GM21381 (cell line): ENCODE data around the gene C1R.
"Not testable (repeated sequence)": the region's sequence is repeated elsewhere in the genome, so short reads cannot be mapped to it uniquely, and the experiment has no call there.

ENCODE experiments used
- ATAC-seq: cut with Tn5 transposase; IDR thresholded peaks from one replicate; pipeline ENCODE4 v1.9.1; 2021; ENCODE audit warnings: mild to moderate bottlenecking, moderate library complexity; ENCODE audit not compliant: unreplicated experiment

Gene C1R

DNA sequence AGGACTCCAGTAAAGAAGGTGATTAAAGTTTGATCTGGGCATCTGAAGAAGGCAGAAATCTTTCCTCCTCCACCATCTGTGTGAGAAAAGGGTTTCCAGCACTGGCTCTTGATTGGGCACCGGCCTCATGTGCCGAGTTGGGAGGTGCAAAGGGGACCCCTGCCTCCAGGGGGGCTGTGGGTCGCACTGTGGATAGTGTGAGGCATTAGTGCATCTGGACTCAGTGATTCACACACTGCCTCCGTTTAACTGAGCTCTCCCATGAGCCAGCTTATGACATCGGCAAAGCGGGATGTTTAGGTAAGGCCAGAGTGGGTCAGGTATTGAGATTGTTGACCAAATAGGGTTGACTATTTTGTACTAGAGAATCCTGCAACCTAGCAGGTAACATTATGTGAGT, 22.9 kb downstream of the C1R start:
- ATAC-seq, result no peak

DNA sequence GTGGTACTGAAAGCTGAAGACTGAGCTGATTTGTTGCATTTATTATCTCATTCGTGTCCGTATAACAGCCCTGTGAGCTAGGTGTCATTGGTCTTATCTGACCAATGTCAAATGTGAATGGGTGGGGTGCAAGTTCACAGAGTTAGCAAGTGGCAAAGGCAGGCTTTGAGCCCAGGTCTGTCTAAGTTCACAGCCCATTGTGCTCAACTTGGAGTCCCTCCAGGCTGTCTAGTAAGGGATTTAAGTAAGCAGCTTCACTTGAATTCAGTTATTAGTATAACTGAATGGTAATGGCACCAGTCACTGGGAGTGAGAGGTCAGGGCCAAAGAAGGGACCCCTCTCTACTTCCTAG, 23.3 kb downstream of the C1R start:
- ATAC-seq, result no peak

DNA sequence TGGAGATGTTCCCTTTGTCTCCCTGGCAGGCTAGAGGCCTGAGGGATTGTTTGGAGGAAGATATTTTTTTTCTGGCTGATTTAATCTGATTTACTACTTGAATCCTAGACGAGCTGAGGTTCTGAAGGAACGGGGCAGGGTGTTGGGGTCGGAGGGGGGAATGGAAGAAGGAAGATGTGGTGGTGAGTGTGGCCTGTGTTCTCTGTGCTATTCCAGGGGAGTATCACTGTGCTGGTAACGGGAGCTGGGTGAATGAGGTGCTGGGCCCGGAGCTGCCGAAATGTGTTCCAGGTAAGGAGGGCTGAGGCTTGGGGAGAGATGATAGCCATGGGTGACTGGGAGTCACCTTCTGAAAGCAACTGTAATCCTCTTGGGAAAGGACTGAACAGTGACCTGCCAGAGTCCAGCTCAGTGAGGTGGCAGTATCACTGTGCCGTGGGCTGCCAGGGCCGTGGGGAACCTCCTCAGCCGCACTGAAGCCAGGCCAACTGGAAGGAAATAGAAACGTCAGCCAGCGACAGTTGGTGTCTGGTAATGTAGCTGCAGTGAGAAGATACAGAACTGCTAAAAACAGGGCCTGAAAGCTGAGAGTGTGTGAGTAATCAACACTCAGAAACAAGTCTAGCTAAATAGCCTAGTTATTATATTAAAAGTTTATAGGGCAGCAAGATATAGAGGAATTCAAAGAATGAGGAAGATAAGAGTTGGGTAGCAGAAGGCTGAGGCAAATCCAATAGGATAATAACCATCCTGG, 23.8 kb downstream of the C1R start:
- no peak for ATAC-seq

DNA sequence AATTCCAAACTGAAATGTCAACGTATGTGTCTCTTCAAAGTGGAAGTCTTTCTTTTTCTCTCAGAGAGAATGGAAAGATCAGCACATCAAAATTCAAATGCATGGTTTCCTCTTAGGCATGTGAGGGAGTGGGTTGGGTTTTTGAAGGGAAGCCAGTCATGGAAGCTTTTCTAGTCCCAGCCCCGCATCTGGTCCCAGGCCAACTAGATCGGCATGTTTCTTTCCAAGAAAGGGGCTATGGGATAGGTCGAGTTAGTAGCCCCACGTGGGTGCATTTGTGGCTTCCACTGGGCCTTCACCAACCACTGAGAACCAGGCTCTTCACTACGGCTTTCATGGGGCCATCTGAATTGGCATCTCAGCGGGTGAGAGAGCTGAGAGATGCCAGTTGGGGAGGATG, 25.1 kb downstream of the C1R start:
- no peak for ATAC-seq

DNA sequence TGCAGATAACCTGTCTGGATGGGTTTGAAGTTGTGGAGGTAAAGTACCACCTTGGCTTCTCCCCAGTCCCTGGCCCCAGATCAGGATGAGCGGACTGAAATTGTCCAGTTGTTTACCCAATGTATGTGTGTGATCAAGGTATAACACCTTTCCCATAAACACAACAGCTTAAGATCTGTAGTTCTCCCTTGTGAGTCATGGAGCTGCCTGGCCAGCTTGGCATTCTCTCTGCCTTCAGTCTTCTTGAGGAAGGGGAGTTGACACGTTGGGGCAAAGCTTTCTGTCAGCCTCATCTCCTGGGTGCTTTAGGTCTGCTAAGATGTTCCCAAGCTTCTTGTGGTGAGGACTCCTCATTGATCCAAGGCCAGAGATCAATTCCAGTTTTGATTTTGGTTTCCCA, 25.6 kb downstream of the C1R start:
- ATAC-seq, result no peak

DNA sequence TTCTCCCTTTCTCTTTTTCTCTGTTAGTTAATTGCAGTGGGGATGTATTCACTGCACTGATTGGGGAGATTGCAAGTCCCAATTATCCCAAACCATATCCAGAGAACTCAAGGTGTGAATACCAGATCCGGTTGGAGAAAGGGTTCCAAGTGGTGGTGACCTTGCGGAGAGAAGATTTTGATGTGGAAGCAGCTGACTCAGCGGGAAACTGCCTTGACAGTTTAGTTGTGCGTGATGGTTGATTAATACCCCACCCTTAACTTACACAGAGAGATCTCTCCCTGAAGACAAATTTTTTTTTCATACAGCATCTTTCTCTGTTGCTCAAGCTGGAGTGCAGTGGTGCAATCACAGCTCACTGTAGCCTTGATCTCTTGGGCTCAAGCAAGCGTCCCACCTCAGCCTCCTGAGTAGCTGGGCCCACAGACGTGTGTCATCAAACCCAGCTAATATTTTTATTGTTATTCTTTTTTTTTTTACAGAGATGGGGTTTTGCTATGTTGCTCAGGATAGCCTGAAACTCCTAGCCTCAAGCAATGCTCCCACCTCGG, 27.1 kb downstream of the C1R start:
- no peak for ATAC-seq

DNA sequence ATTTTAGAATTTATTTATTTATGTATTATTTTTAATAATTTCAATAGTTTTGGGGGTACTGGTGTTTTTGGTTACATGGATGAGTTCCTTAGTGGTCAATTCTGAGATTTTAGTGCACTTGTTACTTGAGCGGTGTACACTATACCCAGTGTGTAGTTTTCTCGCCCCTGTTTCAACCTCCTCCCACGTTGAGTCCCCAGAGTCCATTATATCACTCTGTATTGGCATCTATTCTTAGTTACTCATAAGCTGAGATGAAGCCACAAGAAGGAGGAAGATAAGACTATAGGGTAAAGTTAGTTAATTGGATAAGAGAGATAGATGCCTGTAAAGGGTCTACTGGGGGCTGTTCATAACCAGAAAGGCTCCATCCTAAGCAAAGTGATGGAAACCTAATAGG, 27.7 kb downstream of the C1R start:
- no peak for ATAC-seq

DNA sequence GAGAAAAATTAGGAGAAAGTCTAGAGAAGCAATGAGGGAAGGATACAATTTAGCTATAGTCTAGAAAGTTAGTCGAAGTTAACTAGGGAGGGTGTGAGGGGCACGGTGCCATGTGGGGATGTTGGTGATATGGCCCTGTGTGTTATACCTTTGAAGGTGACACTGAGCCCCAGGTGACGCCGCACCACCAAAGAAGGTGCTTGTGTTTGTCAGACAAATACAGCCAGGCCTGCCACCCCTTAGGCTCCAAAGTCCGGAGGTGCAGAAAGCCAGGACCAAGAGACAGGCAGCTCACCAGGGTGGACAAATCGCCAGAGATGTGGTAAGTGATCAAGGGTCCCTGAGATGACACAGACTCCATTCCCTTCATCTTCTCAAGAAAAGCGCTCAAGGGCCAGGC, 30.6 kb downstream of the C1R start:
- no peak for ATAC-seq

DNA sequence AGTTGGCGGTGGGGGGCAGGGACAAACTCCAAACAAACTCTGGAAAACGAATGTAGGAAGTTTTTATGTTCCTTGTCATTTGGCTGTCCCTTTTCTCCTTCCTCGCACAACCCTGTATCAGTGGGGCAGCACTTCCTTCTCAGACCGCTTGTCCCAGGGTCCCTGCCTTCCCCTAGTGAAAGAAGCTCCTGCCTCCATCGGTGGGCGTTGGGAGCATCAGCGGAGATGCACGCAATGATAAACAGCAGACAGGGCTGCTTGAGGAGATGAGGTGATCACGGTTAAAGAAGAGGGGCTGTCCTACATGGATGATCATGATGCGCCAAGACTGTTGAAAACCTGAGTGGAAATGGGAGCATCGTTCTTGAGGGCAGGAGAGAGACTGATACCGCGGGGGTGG, 31.1 kb downstream of the C1R start:
- no peak for ATAC-seq

DNA sequence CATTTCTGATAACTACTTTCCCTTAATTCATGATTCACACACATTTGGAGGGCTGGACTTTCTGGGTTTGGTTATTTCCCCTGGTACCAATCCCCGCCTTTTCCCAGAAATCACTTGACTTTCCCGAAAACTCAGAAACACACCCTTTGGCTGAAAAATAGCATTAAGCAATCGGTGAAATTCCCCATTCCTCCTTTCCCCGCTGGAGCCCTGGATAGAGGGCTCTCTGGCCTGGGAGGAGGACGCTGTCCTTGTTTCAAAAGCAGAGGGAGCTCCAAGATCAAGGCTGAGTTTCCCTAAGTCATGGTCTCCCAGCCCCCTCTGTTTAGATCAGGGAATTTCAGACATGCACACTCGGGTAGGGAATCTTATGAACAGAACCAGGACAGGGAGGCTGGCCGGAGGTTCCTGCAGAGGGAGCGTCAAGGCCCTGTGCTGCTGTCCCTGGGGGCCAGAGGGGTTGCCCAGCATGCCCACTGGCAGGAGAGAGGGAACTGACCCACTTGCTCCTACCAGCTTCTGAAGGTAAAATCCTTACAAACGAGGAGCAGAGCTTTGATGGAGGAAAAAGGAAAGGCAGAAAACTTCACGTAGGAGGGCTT, 31.8 kb downstream of the C1R start, which contains the start of gene C1S:
Gene C1S, plus strand, starts transcription at position 366 of the 602 bp plus-strand sequence. CDS start 1,195 bp downstream, outside the sequence.
- no peak for ATAC-seq

DNA sequence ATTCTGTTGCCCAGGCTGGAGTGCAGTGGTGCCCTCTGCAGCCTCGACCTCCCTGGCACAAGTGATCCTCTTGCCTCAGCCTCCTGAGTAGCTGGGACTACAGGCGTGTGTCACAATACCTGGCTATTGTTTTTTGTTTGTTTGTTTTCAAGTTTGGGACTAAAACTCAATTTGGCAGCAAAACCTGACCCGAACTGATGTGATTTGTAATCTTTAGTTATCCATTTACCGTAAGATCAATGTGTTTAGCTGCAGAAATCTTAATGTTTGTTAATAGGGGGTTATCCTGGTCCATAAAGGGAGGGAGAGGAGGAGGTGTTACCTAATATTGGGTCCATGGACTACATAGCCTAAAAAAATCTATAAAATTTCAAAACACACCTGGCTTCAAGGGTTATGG, 32.5 kb downstream of the C1R start:
- no peak for ATAC-seq

DNA sequence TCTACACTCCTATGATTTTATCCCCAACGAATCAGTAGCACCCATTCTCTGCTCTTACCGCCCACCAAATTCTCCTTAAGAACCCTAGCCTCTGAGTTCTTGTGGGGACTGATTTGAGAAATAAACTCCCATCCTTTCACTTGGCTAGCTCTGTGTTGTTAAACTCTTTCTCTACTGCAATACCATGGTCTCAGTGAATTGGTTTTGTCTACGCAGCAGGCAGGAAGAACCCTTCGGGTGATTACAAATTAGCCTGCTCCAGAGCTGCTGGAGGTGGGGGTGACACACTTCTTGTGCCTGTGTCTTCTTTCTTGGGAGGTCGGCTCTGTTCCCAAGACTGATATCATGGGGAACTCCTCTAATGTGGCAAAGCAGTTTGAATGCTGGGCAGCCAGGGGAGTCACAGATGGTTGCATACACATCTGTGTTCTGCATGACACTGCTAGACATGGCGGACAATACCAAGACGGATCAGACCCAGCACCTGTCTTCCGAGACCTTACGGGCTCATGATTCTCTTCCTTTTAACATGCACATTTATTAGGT, 33.3 kb downstream of the C1R start:
- ATAC-seq, result no peak

DNA sequence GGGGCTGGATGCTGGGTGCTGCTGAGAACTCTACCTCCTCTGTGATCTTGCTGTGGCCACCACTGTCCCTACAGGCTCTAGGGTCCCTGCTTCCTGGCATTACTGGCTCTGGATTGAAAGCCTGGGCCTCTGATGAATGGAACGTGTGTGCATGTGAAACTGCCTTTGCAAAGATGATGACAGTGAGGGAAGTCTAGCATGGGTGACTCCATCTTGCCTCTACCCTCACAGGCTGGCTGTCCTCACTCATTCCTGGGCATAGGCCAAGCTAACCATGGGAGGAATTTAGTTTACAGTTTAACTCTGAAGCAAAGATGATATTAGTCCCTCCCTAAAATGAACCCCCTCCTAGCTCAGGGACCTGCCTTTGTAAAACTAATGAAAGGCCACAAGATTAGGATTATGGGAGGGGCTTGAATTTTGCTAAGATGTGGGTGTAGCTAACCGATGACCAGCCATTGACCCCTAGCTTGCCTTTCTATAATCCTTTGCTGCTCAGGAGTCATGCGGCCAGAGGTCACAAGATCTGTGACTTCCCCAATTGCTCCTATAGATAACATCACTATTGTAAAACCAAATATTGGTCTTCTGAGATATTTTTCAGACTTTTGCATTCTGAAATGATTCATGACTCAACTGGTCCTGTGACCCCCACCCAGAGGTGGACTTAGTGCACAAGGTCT, 33.9 kb downstream of the C1R start:
- no peak for ATAC-seq

DNA sequence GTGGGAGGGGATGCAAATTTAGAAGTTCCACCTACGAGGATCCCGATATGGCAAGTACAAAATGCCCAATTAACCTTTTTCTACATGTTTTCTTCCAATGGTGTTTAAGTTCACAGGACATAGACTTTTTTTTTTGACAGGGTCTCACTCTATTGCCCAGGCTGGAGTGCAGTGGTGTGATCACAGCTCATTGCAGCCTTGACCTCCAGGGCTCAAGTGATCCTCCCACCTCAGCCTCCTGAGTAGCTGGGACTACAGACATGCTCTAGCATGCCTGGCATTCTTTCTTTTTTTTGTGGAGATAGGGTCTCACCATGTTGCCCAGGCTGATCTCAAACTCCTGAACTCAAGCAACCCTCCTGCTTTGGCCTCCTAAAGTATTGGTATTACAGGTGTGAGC, 36.5 kb downstream of the C1R start:
- ATAC-seq, result not testable (repeated sequence)

DNA sequence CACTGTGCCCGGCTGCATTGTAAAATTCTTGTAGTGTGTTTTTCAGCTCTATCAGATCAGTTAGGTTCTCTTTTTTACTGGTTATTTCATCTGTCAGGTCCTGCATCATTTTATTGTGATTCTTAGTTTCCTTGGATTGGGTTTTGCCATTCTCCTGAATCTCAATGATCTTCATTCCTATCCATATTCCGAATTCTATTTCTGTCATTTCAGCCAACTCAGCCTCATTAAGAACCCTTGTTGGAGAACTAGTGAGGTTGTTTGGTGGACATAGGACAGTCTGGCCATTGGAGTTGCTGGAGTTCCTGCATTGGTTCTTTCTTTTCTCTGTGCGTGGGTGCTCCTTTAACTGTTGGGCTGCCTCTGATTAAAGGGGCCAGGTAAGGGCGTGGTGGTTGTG, 37.3 kb downstream of the C1R start:
- ATAC-seq, result no peak

DNA sequence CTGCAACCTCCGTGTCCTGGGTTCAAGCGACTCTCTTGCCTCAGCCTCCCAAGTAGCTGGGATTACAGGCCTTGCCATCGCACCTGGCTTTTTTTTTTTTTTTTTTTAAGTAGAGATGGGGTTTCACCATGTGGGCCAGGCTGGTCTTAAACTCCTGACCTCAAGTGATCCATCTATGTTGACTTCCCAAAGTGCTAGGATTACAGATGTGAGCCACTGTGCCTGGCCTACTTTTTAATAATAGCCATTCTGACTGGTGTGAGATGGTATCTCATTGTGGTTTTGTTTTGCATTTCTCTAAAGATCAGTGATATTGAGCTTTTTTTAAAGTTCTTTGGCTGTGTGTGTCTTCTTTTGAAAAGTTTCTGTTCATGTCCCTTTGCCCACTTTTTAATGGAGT, 42.3 kb downstream of the C1R start:
- ATAC-seq, result not testable (repeated sequence)

DNA sequence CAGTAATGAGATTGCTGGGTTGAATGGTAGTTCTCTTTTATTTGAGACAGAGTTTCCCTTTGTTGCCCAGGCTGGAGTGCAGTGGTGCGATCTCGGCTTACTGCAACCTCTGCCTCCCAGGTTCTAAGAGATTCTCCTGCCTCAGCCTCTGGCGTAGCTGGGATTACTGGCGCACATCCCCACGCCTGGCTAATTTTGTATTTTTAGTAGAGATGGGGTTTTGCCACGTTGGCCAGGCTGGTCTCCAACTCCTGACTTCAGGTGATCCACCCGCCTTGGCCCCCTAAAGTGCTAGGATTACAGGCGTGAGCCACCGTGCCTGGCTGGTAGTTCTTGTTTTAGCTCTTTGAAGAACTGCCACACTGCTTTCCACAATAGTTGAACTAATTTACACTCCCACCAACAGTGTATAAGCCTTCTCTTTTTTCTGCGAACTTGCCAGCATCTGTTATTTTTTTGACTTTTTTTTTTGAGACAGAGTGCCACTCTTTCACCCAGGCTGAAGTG, 42.7 kb downstream of the C1R start:
- not testable (repeated sequence) for ATAC-seq

DNA sequence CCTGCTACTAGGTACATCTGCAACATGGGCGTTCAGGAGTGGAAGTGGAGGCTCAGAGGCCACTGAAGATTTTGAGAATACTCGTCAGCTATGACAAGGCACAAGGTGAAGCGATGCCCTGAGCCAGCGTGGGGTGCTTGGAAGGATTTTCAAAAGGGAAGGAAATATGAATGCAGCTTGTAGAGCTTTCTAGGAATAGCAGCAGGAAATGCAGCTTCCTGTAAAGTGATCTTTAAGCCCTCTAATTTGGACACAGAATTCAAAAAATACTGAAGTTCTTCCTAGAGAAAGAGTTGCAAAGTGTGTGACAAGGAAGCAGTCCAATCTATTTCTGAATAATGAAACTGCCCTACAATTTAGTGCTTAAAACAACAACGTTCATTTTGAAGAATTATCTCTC, 44.9 kb downstream of the C1R start:
- no peak for ATAC-seq

DNA sequence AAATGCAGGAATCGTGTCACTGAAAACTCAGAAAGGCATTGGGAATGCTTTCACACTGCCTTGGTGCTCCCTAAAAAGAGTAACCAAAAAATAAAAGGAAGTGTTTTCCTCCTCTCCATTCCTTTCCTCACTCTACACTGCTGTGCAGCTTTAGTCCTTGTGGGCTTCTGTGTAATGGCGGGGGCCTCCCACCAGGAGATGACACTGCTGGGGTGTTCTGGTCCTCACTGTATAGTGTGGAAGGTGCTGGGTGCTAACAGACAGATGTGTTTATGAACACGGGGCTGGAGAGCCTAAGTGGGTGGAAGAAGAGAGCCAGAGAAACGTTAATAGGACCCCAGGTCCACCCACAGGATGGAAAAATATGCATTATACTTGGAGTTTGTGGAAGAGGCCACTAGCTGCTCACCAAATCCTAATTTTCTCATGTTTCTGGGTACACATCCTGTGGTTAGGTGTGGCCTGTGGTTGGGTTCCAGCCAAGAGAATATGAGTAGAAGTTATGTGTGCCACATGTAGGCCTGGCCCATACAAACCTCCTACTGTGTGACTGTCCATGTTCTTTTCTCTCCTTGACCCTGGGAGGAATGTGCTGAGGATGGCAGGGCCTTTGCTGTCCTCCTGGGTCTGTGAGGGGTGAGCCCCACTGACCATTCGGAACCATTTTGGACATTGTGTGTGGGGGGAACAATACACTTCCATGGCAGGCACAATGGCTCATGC, 45.7 kb downstream of the C1R start:
- ATAC-seq, result no peak

DNA sequence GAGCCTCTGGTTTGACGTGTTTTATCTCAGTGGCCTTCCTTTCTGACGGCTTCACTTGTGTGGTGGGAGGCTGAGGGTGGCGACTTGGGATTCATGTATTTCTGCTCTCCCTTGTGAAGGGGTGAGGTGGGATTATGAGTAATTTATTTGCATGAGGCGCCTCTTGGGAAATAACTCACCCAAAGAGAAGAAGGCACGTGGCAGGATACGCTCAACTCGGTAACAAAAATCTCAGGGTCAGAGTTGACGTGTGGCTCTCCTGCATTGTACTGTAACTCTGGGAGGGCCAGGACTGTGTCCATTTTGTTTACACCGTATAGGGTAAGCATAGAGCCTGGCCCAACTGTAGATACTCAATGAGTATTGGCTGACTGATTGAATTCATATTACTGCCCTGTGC, 46.3 kb downstream of the C1R start:
- ATAC-seq, result no peak

DNA sequence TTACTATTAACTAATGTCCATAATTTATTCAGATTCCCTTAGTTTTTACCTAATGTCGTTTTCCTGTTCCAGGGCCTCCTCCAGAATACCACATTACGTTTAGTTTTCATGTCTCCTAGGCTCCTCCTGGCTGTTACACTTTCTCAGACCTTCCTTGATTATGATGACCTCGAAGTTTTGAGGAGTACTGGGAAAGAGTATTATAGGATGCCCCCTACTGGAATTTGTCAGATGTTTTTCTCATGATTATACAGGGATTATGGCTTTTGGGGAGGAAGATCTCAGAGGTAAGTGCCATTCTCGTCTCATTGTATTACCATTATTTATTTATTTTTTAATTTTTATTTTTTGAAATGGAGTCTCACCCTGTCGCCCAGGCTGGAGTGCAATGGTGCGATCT, 49.4 kb downstream of the C1R start:
- no peak for ATAC-seq
